Measurements from ENCODE around the gene UNC45B.
A peak's percentile ranks its signal among the peaks of the same experiment; 100 is the strongest.

- no peak for TF ChIP-seq CTCF (IDR thresholded peaks at IDR 0.05; ENCODE audit: extremely low read depth in 1 of 2, insufficient read depth in 1 of 2, low read depth in 1 of 2, low read length in 2 of 2)
- TF ChIP-seq POLR2A (IDR thresholded peaks at IDR 0.05; ENCODE audit: low read depth, low read length): no peak
- no peak for TF ChIP-seq POLR2AphosphoS5 (IDR thresholded peaks at IDR 0.05; ENCODE audit: insufficient read depth, low read depth, low read length)
- peak; percentile 3 for TF ChIP-seq JUN (IDR thresholded peaks at IDR 0.05; ENCODE audit: borderline replicate concordance, insufficient read depth, insufficient read length, low read depth)
Measured at GRCh38 chr17:35144840-35145239, 2.8 kb upstream of the UNC45B start.

Data from endothelial cell of umbilical vein (primary cell).